ENCODE measurements around the gene PRKN.

DNA sequence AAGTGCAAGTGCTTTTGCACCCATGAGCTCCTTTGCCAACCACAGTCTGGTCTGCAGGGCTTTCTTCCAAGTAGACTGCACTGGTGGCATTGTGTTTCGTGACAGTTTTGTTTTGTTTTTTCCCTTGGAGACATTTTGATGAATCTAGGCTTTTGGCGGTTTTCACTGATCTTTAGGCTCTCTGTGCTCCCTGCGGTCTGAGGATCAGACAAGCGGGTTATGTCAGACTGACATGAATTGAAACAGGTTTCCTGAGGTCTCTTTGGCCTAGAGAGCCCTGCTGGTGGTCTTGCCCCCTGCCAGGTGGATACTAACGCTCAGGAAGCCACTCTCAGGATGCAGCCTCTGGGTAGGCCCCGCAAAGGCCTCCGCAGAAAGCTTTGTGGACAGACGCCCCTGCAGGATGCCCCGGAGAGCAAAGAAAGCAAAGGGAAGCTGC lies 898.3 kb downstream of the PRKN start:
- TF ChIP-seq, protein P1, sequence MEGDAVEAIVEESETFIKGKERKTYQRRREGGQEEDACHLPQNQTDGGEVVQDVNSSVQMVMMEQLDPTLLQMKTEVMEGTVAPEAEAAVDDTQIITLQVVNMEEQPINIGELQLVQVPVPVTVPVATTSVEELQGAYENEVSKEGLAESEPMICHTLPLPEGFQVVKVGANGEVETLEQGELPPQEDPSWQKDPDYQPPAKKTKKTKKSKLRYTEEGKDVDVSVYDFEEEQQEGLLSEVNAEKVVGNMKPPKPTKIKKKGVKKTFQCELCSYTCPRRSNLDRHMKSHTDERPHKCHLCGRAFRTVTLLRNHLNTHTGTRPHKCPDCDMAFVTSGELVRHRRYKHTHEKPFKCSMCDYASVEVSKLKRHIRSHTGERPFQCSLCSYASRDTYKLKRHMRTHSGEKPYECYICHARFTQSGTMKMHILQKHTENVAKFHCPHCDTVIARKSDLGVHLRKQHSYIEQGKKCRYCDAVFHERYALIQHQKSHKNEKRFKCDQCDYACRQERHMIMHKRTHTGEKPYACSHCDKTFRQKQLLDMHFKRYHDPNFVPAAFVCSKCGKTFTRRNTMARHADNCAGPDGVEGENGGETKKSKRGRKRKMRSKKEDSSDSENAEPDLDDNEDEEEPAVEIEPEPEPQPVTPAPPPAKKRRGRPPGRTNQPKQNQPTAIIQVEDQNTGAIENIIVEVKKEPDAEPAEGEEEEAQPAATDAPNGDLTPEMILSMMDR (IDR thresholded peaks at IDR 0.05): no peak
- TF ChIP-seq POLR2A (IDR thresholded peaks at IDR 0.05) (no peak), EP300 (IDR thresholded peaks at IDR 0.05) (no peak)
